Lower leg skin (tissue), 3 donors: ENCODE data around the gene ANKS1A.

ENCODE experiments used
- POLR2A ChIP-seq, 2 donors: fragments of 450-650 bp; IDR thresholded peaks; one replicate each; pipeline ENCODE4 v1.6.1; 2016 to 2017; ENCODE audit warnings: antibody characterized with exemption in 2 of 2, mild to moderate bottlenecking in 1 of 2, moderate library complexity in 1 of 2
- TF ChIP-seq, protein P1 (sequence below), 3 donors: fragments of 450-650 bp; IDR thresholded peaks; one replicate each; pipeline ENCODE4 v1.5.1; 2016; ENCODE audit warnings: antibody characterized with exemption in 3 of 3, mild to moderate bottlenecking in 3 of 3, moderate library complexity in 2 of 3

DNA sequence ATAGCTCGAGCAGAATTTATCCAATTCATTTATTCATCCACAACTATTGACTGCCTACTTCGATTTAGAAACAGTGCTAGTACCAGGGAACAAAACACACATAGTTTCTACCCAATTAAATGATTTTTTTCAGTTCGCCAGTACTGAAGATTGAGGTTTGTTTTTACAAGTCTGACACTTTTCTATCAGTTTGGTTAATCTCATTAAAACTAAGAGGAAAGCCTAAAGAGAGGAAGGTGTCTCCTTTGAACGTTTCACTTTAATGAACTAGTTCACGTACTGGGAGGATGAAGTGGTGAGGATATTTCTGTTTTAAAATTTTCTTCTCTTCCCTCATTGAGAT is 570 bp upstream of the ANKS1A start:
- TF ChIP-seq, protein P1, sequence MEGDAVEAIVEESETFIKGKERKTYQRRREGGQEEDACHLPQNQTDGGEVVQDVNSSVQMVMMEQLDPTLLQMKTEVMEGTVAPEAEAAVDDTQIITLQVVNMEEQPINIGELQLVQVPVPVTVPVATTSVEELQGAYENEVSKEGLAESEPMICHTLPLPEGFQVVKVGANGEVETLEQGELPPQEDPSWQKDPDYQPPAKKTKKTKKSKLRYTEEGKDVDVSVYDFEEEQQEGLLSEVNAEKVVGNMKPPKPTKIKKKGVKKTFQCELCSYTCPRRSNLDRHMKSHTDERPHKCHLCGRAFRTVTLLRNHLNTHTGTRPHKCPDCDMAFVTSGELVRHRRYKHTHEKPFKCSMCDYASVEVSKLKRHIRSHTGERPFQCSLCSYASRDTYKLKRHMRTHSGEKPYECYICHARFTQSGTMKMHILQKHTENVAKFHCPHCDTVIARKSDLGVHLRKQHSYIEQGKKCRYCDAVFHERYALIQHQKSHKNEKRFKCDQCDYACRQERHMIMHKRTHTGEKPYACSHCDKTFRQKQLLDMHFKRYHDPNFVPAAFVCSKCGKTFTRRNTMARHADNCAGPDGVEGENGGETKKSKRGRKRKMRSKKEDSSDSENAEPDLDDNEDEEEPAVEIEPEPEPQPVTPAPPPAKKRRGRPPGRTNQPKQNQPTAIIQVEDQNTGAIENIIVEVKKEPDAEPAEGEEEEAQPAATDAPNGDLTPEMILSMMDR (IDR thresholded peaks at IDR 0.05) = no peak
- no peak for TF ChIP-seq POLR2A (IDR thresholded peaks at IDR 0.05)
